GM19397 (cell line): ENCODE measurements around the gene LHPP.

ENCODE experiments used
- ATAC-seq: cut with Tn5 transposase; IDR thresholded peaks from one replicate; pipeline ENCODE4 v1.9.1; 2021; ENCODE audit warnings: mild to moderate bottlenecking, moderate library complexity; ENCODE audit not compliant: unreplicated experiment

LHPP gene

GRCh38 chr10:124640538-124641231 lies 179.1 kb downstream of the LHPP start:
- ATAC-seq = peak; percentile 30

GRCh38 chr10:124641282-124642087 lies 179.9 kb downstream of the LHPP start:
- ATAC-seq = peak; percentile 43

GRCh38 chr10:124642088-124642710 lies 180.6 kb downstream of the LHPP start:
- no peak for ATAC-seq

GRCh38 chr10:124643330-124644009 lies 181.8 kb downstream of the LHPP start:
- ATAC-seq = no peak

- ATAC-seq = no peak
Measured at GRCh38 chr10:124644236-124644635, 182.6 kb downstream of the LHPP start.

- ATAC-seq = no peak
Measured at GRCh38 chr10:124644771-124645415, 183.3 kb downstream of the LHPP start.

- no peak for ATAC-seq
Measured at GRCh38 chr10:124645467-124646095, 184.0 kb downstream of the LHPP start.

GRCh38 chr10:124646483-124647352 lies 185.1 kb downstream of the LHPP start:
- no peak for ATAC-seq

GRCh38 chr10:124647421-124648130 lies 186.0 kb downstream of the LHPP start:
- peak; percentile 52 for ATAC-seq

- ATAC-seq = no peak
Measured at GRCh38 chr10:124648131-124648475, 186.5 kb downstream of the LHPP start.

GRCh38 chr10:124648738-124649137 lies 187.1 kb downstream of the LHPP start:
- ATAC-seq = no peak

GRCh38 chr10:124649214-124649613 lies 187.6 kb downstream of the LHPP start:
- no peak for ATAC-seq

GRCh38 chr10:124650263-124650662 lies 188.6 kb downstream of the LHPP start:
- ATAC-seq = no peak

GRCh38 chr10:124650820-124651401 lies 189.3 kb downstream of the LHPP start:
- no peak for ATAC-seq

GRCh38 chr10:124651402-124651891 lies 189.8 kb downstream of the LHPP start:
- ATAC-seq = no peak

GRCh38 chr10:124652200-124652599 lies 190.6 kb downstream of the LHPP start:
- no peak for ATAC-seq

GRCh38 chr10:124652701-124653100 lies 191.1 kb downstream of the LHPP start:
- ATAC-seq = no peak

GRCh38 chr10:124653311-124653710 lies 191.7 kb downstream of the LHPP start:
- no peak for ATAC-seq
